Measurements from ENCODE around the gene SBNO2. TPM values are rescaled to one million over a fixed set of nuclear protein-coding genes. Genes with fewer than 3 reads are reported as not detected.

The SBNO2 gene
- total and polyA plus RNA-seq, 2 of the 4 experiments (the other 2 are of a cell fraction) = 13.4 to 40.5 TPM

GRCh38 chr19:1171755-1172352 is 2.2 kb downstream of the SBNO2 start:
- H3K4me2 ChIP-seq (ENCODE audit: low read depth, low read length) = peak overlapping the region; percentile 90
- peak overlapping the region; percentile 83 for H2AK5ac ChIP-seq (ENCODE audit: low read depth, low read length)
- H2BK5ac ChIP-seq (ENCODE audit: low read depth, low read length, poor library complexity, severe bottlenecking) = peak overlapping the region; percentile 72
- DNase-seq (no peak), ATAC-seq (ENCODE audit: low read depth) (no peak)
- peaks cover 53% of the 10 kb centered on the region for H4K20me1 ChIP-seq (ENCODE audit: insufficient read depth, low read length)
- H4K91ac ChIP-seq (ENCODE audit: insufficient read depth, low read depth, low read length) = peak overlapping the region; percentile 92
- peak overlapping the region; percentile 68 to 92; a peak in 3 of 4 replicates for H4K8ac ChIP-seq (ENCODE audit: low read depth in 2 of 2, low read length in 2 of 2)
- peaks cover 6 to 68% of the 10 kb centered on the region in 2 experiments; a peak in 3 of 4 replicates for H3K79me1 ChIP-seq (ENCODE audit: low read depth in 1 of 2, low read length in 2 of 2)
- POLR2A ChIA-PET (ENCODE audit: unreplicated experiment) = no interaction called here
- peak overlapping the region; percentile 92 for H3K4me3 ChIP-seq (ENCODE audit: insufficient read depth, low read depth, low read length)
- H3K27ac ChIP-seq (ENCODE audit: insufficient read depth, low read length) = peak overlapping the region; percentile 99
- peaks cover 7% of the 10 kb centered on the region for H3K36me3 ChIP-seq (ENCODE audit: control insufficient read depth, insufficient read depth, low read length)
- no TSS peak for BruUV-seq (replicated peaks)
- in situ Hi-C loops (cut with MboI; ENCODE audit: low sequenced_read_pairs) (no loop called here), intact Hi-C loops (cut with micrococcal nuclease) (loop anchor here (5.0 kb wide), 1 partner anchor 40 kb away; no protein-coding TSS in a partner anchor), dilution Hi-C loops (cut with HindIII; ENCODE audit: low sequenced_read_pairs, unreplicated experiment) (no loop called here)
- H3K9me3 ChIP-seq (ENCODE audit: control insufficient read depth, insufficient read depth, low read length) = peaks cover 2% of the 10 kb centered on the region; the same call in 1 of the 2 replicates
- peak overlapping the region; percentile 66 for H2AFZ ChIP-seq (replicated peaks; ENCODE audit: low read length, poor library complexity)
- peak overlapping the region; percentile 60 for H2BK120ac ChIP-seq (ENCODE audit: low read depth, low read length)
- peak overlapping the region; percentile 99 for H3K9ac ChIP-seq (ENCODE audit: low read depth, low read length)
- WGBS, 2 experiments (ENCODE audit: extremely low coverage in 2 of 2, insufficient read length in 1 of 2) = 31% methylated on average over 8 of the region's 15 CpGs; no CpG with 5 or more reads in 1 of the 2 experiments
- H3K56ac ChIP-seq (ENCODE audit: extremely low read depth, insufficient read depth, low read length) = no peak overlapping the region
- H2BK15ac ChIP-seq (ENCODE audit: low read depth, low read length) = no peak overlapping the region
- CTCF ChIA-PET = no interaction called here
- H3K9me1 ChIP-seq (ENCODE audit: insufficient read depth, low read length) = peaks cover 20% of the 10 kb centered on the region
- H3K18ac ChIP-seq (ENCODE audit: low read depth, low read length) = no peak overlapping the region; the same call in 1 of the 2 replicates
- no peak overlapping the region for H2BK20ac ChIP-seq (ENCODE audit: low read depth, low read length)
- no peak for TF ChIP-seq SMC3 (IDR thresholded peaks at IDR 0.05; ENCODE audit: low read depth, low read length)
- TF ChIP-seq MXI1 (IDR thresholded peaks at IDR 0.05; ENCODE audit: borderline replicate concordance, low read depth, low read length) = no peak
- TF ChIP-seq CHD1 (IDR thresholded peaks at IDR 0.05; ENCODE audit: low read depth, low read length) = no peak
- TF ChIP-seq CTCF (conservative IDR thresholded peaks at IDR 0.05; ENCODE audit: low read depth, low read length) = no peak
- TF ChIP-seq MAZ (IDR thresholded peaks at IDR 0.05; ENCODE audit: borderline replicate concordance, low read depth, low read length) = no peak
- TF ChIP-seq RCOR1 (IDR thresholded peaks at IDR 0.05; ENCODE audit: insufficient replicate concordance, low read length) = no peak
- TF ChIP-seq RAD21 (IDR thresholded peaks at IDR 0.05; ENCODE audit: low read length) = no peak
- TF ChIP-seq ELK1 (IDR thresholded peaks at IDR 0.05; ENCODE audit: borderline replicate concordance, low read depth, low read length) = no peak
- no peak for TF ChIP-seq CEBPB (IDR thresholded peaks at IDR 0.05; ENCODE audit: low read depth, low read length)
- no peak for TF ChIP-seq NFE2L2 (IDR thresholded peaks at IDR 0.05; ENCODE audit: low read depth, low read length)
- peak overlapping the region; percentile 81 for H3K14ac ChIP-seq (replicated peaks; ENCODE audit: low read depth, low read length)
- peaks cover 37% of the 10 kb centered on the region for H3K4me1 ChIP-seq (ENCODE audit: control insufficient read depth, insufficient read depth, low read length)
- peak overlapping the region; percentile 76 for H3K23ac ChIP-seq (ENCODE audit: low read depth, low read length)
- no peaks in the 10 kb centered on the region for H3K27me3 ChIP-seq (ENCODE audit: control insufficient read depth, insufficient read depth, low read length)
- H3K4ac ChIP-seq (ENCODE audit: low read depth, low read length) = peak overlapping the region; percentile 94
- H4K5ac ChIP-seq (ENCODE audit: low read depth, low read length) = peak overlapping the region; percentile 44; the same call in 1 of the 2 replicates
- H2AK9ac ChIP-seq (replicated peaks; ENCODE audit: low read depth, low read length, poor library complexity) = peak overlapping the region; percentile 82

Data from IMR-90 (cell line).